Activated CD4-positive, alpha-beta T cell treated with anti-CD3 and anti-CD28 coated beads, Interleukin-2, amount 50 U/mL, for 24 hours (primary cell): ENCODE data around the gene MBTPS1.

Source experiments
- DNase-seq, 2 donors: peaks; one replicate each; pipeline ENCODE4 v3.0.0-alpha.2; 2020; ENCODE audit warnings: low read depth in 1 of 2, low spot score in 1 of 2

Gene MBTPS1

DNA sequence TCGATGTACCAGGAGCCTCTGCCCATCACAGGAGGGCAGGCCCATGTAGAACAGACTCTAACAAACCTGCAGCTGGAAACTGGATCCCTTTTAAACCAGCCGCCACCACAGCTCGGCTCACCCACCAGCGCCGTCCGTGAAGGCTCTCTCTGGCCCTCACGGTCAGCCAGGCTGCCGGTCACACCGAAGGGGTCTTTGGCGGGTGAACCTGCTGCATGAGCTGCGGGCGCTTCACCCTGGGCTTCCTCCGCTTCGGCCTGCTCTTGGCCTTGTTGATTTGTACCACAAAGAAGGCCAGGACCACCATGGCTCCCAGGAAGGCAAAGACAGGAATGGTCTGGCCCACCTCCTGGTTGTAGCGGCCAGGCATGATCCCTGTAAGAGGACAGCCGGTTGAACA is 62.5 kb downstream of the MBTPS1 start:
- DNase-seq, result no peak

DNA sequence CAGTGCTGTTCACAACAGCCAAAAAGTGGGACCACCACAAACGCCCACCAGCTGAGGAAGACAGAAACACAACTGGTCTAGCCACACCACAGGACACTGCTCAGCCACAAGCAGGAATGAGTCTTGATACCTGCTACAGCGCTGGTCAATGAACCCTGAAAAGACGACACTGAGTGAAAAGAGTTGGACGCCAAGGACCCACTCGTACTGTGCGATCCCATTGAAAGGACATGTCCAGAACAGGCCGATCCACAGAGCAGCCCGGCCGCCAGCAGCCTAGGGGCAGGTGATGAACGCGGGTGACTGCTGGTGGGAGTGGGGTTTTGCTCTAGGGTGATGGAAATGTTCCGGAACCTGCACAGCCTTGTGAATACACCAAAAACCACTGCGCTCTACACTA is 63.5 kb downstream of the MBTPS1 start:
- DNase-seq, result no peak

DNA sequence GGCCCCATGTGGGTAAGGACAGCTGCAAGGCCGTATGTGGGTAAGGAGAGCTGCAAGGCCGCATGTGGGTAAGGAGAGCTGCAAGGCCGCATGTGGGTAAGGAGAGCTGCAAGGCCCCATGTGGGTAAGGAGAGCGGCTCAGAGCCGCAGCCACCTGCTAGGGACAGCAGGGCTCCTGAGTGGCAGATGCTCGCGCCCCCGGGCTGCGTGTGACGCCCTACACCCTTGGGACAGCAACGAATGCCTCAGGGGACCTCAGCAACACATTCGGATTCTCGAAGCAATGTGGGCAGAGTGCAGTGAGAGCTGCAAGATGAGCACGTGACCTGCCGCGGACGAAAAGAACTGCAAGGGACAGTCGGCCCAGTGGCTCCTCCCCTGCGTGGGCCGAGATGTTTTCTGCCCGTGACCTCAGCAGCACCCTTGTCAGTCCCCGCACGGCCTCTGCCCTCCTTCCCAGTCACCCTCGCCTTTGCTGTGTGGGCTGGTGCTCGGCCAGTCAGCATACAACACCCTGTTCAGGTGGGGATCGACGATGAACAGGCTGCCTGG is 64.6 kb downstream of the MBTPS1 start:
- DNase-seq, result no peak

DNA sequence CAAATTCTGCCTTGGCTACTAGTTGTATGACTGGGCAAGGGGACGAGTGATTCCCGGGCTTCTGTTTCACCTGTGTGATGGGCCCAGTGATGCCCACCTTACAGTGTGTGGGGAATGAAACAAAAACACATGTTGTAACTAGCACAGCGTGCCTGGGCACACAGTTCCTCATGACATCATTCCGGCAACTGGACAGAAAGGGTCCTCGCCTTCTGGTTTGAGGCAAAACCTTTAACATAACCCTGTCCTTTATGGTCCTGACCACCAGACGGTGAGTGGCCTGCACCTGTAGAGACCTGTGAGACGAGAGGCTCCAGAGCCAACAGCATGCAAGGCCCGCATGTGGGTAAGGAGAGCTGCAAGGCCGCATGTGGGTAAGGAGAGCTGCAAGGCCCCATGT is 66.4 kb downstream of the MBTPS1 start:
- no peak for DNase-seq

DNA sequence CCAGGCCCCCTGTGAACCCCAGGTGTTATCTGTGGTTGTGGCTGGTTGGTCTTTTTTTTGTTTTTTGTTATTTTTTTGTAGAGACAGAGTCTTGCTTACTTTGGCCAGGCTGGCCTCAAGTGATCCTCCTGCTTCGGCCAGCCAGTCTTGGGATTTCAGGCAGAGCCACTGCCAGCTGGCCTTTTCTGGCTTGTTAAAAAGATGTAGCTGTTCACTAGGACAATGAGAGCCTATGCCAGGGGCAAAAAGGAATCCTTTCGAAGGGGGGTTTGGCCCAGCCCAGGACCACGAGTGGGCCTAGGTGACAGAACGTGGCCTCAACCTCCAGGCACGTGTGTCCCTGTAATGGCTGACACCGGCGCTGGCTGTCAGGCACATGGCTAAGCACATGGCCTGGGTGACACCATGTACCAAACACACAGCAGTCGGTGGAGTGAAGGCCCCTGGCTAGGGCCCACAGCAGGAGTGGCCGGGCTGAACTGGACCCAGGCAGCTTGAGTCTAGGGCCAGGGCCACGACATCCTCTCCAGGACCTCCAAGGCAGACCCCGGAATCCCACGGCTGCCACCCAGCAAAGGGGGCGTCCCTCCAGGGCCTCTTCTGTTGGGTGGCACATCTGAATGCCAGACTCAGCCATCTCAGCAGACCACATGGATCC is 67.2 kb downstream of the MBTPS1 start:
- DNase-seq, result no peak

DNA sequence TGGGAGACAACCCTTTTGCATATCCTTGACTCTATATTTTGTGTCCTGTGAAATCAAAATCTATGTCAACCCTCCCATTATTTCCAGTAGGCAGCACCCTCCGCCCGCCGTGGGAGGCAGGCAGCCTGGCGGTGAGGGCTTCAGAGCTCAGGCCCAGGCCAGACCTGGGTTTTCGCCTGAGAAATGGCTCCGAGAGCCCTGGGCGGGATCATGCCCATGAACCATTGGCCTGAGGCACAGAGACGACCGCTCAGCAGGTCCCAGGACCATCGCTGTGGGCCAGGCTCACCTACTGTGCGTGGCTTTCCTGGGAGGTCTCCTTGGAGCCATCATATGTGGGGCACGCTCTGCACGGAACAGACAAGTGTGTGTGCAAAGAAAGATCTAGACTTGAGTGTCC is 67.9 kb downstream of the MBTPS1 start:
- DNase-seq, result no peak

DNA sequence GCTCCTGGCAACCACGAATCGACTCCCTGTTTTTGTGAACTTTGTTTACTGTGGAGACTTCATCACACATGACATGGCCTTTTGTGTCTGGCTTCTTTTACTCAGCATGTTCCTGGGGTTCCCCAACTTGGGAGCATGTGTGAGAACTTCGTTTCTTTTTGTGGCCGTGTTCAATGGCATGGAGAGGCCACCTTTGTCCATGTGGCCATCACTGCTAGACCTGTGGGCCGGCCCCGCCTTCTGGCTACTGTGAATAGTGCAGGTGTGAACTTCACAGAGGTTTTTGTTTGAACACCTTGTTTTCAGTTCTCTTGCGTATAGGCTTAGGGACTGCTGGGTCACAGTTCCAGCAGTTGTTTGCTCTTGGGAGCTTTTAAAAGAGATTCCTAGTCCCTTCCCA is 68.5 kb downstream of the MBTPS1 start:
- no peak for DNase-seq

DNA sequence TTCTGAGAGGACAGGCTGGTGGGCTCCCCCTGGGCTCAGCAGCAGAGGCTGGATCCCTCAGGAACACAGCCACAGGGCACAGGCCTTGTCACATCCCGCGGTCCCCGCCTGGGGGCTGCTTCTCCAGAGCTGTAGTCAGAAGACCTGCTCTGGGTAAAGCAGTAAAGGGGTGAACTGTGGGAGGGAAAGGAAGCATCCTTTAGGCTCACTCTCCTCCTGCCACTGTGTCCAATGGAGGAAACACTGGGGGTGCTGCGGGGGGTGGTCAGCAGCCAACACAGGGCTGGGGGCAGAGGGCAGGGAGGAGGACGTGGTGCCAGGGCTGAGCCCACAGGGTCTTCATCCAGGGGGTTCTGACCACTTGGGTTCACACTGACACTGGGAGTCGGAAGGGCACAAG is 69.1 kb downstream of the MBTPS1 start:
- no peak for DNase-seq

DNA sequence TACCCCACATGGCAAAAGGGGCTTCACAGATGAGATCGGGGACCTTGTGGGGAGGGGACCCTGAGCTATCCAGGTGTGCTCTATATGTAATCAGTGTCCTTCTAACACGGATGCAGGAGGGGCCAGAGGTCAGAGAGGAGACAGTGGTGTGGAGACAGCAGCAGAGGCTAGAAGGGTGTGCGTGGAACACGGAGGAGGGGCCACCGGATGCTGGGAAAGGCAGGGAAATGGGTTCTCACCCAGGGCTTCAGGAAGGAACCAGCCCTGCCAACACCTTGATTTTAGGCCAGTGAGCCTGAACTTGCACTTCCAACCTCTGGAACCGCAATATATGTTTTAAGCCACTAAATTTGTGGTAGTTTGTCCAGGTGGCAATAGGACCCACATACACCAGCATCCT is 69.5 kb downstream of the MBTPS1 start:
- no peak for DNase-seq

DNA sequence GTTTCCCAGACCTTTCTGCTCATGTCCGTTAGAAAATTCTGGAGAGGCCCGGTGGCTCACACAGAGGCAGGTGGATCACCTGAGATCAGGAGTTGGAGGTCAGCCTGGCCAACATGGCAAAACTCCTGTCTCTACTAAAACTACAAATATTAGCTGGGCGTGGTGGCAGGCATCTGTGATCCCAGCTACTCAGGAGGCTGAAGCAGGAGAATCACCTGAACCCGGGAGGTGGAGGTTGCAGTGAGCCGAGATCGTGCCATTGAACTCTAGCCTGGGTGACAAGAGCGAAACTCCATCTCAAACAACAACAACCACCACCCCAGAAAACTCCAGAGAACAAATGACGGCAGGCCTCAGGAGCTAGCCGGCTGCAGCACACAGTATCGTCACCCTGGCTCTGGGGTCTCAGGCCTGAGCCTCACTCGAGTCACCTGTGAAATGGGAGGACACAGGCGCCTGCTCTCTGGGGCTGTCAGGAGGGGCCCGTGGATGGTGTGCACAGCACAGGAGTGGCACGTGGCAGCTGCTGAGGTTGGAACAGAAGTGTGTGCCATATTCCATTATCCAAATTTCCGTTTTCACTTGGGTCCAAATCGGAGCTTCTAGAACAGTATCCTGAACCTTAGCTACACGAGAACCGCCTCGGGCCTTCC is 70.8 kb downstream of the MBTPS1 start:
- no peak for DNase-seq

DNA sequence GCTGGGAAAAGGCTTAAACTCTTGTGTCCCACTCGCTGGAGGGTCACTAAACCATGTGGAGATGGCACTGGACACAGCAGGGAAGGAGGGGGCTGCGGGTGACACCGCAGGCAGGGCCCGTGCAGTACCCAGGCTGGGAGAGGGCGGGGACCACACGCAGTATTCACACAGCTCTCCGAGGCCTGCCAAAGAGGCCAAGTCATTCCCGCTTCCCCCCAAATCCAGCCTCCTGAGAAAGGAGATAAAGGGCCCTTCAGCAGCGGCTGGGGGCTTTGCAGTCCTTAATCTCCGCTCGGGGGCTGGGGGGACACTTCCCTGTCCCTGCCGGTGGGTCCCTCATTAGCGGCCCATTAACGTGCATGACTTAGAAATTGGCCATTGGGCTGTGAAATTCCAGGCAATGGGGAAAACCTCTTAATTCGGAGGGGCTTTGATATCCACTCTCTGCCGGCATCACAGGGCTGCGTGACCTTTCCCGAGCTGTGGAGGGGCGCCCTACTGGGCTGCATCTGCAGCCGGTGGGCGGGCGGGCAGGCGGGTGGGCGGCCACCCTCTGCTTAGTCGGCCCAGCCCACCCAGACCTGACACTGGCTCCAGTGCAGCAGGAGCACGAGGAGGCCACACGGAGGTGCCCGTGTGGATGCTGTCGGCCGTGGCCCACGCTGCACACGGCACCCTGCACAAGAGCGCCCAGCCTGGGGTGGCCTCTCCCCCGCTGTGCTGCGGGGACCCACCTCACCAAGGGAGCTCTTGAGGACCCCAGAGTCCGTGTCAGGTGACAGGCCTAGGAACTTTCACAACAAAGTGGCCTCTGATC is 71.5 kb downstream of the MBTPS1 start:
- no peak for DNase-seq

DNA sequence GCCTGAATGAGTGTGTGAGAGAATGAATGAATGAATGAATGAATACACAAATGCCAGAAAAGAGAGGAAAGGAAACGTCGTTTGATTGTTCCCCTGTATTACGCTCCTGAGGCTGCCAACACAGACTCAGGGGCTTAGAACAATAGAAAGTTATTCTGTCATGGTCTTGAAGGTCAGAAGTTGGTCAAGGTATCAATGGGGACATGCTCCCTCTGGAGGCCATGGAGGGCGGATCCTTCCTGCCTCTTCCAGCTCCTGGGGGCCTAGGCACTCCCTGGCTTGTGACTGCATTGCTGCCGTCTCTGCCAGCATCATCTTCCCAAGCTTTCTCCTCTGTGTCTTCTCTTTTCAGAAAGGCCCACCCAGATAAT is 72.6 kb downstream of the MBTPS1 start:
- no peak for DNase-seq

DNA sequence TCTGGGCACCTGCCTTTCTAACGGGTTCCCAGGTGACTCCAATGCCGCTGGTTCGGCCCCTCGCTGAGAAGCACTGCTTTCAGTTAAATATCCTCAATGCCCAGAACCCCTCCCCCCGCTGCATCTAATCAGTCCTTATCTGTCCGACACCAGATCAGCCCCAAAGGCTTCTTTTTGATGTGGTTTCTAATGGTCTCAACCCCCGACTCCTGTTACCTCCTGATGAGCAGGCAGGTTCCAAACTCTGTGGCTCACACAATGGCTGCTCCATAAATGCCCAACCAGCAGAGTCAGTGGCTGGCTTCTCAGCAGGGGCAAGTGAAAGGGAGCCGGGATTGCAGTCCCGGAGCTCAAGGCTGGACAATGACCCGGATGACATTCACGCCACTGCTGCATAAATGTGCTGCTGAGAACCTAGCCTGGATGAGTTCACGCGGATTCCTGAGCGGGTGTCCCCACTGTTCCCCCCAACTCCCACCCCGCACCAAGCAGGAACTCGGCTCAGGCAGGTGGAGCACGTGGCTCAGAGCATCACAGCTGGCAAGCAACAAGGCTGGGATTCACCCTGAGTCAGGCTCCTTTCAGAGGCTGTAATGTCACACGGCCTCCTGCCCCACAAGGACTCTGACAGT is 73.1 kb downstream of the MBTPS1 start:
- no peak for DNase-seq

DNA sequence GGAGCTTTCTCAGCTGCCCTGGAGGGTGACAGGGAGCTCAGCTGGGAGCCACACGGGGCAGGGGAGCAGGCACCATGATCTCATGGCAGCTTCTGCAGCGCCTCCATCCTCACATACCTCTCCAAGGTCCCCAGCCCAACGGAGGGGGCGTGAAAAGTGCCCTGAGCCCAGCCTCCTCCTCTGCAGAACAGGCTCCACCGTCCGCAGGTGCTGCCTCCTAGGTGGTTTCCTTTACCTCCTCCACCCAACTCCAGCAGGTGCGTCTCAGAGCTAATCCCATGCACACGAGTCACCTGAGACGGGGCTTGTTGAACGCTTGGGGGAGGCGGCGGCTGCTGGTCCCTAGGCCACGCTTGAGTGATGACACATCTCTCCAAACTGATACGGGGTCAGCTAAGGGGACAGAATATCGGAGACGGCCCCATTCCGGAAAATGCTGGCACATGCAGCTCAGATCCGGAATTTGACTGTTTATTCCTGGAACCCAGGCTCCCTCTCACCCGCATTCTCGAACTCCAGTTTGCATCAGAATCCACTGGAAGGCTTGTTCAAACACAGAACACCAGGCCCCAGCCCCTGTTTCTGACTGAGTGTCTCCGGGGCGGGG is 73.8 kb downstream of the MBTPS1 start:
- DNase-seq, result no peak

DNA sequence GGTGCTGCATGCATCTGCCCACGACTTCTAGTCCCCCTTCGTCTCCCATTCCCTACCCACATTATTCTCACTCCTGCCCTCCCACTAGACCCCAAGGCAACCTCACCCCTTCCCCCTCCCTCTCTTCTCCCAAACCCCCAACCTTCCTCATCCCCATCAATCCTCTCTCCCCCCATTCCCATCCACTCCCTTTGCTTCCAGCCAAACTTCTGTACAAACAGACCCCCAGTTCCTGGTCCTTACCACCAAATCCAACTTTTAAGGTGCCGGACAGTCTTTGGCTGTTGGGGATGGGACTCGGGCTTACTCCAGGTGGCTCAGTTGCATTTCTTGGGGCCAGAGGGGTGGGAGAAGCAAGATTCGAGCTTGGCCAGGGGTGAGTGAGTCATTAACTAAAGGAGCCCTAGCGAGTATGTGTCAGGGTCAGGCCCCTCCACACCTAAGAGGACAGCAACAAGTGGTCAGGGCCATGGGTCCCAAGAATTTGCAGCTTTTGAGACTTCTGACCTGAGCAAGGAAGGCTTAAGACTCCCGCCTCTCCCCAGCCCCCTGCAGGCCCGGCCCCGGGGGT is 74.3 kb downstream of the MBTPS1 start, which contains the start of gene SLC38A8:
Gene SLC38A8 (minus strand): TSS at position 488 of the 571 bp plus-strand sequence. CDS start 638 bp downstream, outside the sequence.
- no peak for DNase-seq

DNA sequence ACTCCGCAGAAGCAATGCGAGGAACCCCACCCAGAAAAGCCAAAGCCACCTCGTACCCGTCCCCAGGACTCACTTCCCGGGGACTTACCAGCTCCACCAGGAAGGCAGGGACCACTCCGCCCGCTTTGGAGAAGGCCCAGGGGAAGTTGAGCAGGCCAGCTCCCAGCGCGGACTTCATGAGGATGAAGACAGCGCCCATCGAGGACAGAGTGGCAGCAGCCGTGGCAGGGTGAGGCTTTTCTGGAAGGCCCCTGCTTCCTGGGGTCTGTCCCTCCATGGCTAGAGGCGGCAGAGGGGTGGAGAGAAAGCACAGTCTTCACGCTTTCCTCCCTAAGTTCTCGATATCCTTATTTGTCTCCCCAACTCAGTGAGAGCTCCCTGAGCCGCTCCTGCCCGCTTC is 74.9 kb downstream of the MBTPS1 start:
- no peak for DNase-seq

DNA sequence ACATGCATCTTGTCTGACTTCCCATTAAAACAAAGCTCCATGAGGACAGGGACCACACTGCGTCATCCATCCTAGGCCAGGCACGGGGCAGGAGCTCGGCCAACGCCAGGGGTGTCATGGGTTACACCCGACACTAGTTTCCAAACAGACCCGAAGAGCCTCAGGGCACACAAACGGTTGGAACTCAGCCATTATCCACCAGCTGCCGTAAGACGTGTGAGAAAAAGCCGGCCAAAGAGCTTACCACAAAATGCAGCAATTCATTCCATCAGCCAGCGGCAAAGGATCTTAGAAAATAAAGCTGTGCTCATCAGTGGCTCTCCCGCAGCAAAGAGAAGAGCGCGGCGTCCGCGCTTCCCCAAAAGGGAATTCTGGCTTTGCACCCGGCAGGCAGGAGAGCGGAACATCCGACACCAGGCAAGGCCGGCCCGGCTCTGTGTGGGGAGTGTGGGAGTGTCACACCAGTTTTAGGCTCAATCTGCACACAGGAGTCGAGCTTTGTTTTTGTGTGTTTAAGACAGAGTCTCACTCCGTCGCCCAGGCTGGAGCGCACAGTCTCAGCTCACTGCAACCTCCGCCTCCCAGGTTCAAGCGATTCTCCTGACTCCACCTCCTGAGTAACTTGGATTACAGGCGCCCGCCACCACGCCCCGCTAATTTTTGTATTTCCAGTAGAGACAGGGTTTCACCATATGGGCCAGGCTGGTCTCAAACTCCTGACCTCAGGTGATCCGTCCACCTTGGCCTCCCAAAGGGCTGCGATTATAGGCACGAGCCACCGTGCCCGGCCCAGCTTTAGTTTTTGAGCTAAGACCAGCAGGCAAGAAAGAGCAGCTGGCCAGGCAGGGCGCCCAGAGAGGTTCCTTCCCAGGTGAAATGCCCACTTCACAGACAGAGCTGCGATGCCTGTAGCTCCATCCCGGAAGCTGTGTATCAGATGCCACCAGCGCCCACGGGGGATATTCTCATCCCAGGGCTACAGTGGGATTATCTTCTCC is 75.6 kb downstream of the MBTPS1 start:
- DNase-seq, result no peak

DNA sequence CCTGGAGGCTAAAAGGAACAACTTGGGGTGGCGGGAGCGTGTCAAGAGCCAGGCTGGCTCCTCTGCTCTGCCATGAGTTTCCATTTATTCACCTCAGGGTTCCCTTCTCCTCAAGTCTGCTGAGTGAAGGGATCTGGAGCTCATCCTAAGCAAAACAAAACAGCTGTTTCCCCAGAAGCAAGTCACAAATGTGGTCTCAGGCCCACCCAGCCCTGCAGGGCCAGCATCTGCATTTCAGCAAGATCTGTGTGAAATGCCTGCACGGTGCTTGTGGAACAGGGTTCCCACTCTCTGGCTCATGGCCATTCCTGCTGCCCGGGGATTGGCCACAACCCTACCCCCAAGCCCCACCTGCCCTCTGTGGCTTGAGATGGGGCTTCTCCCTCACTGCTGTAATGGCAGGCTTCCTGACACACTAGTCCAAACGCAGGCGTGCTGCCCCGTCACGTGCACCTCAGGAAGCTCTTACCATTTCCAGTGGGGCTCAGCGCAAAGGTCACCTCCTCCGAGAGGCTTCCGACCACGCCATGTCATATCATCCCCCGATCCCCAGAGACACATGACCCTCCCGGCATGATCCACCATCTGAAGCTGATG is 76.4 kb downstream of the MBTPS1 start:
- DNase-seq, result no peak

DNA sequence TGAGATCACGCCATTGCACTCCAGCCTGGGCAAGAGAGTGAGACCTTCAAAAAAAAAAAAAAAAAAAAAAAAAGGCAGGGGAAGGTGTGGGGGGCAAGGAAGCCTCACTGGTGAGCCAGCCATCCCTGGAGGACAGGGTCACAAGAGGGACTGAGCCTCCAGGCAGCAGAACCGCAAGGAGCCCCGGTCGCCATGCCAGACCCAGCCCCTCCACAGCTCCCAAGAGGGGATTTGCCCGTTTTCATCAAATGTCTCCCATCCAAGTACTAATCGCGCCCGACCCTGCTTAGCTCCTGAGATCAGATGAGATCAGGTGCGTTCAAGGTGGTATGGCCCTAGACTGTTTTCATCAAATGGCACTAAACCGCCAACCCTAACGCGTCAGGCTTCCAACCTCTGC is 77.0 kb downstream of the MBTPS1 start:
- no peak for DNase-seq
